ENCODE data around the gene GADD45G. TPM values are rescaled to one million over a fixed set of nuclear protein-coding genes. Genes with fewer than 3 reads are reported as not detected.

Gene GADD45G
- polyA plus RNA-seq, 2 donors: 13.5 to 19.8 TPM

- H3K4me1 ChIP-seq (ENCODE audit: control insufficient read depth in 2 of 2, insufficient read depth in 2 of 2, low read length in 1 of 2): peaks cover 16 to 21% of the 10 kb centered on the region in 2 donors
- H3K36me3 ChIP-seq (ENCODE audit: control insufficient read depth in 2 of 2, insufficient read depth in 2 of 2, low read length in 1 of 2): no peaks in the 10 kb centered on the region
- no peaks in the 10 kb centered on the region for H3K27me3 ChIP-seq (ENCODE audit: control insufficient read depth in 1 of 2, insufficient read depth in 2 of 2, low read length in 2 of 2)
- WGBS, 2 donors: 57 to 79% methylated on average over 5 of the region's 5 CpGs
- no peak overlapping the region for H3K4me3 ChIP-seq (ENCODE audit: low read depth in 1 of 2, low read length in 2 of 2)
- H3K27ac ChIP-seq (ENCODE audit: low read depth in 2 of 2, low read length in 1 of 2): no peak overlapping the region
- no peaks in the 10 kb centered on the region for H3K9me3 ChIP-seq (ENCODE audit: control insufficient read depth in 2 of 2, insufficient read depth in 1 of 2, low read depth in 1 of 2, low read length in 1 of 2)
Observed at GRCh38 chr9:89635816-89636215, 31.0 kb downstream of the GADD45G start.

- 84 to 92% methylated on average over 6 of the region's 6 CpGs for WGBS, 2 donors
Observed at GRCh38 chr9:89637787-89638186, 33.0 kb downstream of the GADD45G start.

GRCh38 chr9:89638359-89638758 lies 33.5 kb downstream of the GADD45G start:
- no peak overlapping the region for H3K4me3 ChIP-seq (ENCODE audit: low read depth in 1 of 2, low read length in 2 of 2)
- no peaks in the 10 kb centered on the region for H3K9me3 ChIP-seq (ENCODE audit: control insufficient read depth in 2 of 2, insufficient read depth in 1 of 2, low read depth in 1 of 2, low read length in 1 of 2)
- H3K4me1 ChIP-seq (ENCODE audit: control insufficient read depth in 2 of 2, insufficient read depth in 2 of 2, low read length in 1 of 2): peaks cover 16 to 21% of the 10 kb centered on the region in 2 donors
- no peak overlapping the region for H3K27ac ChIP-seq (ENCODE audit: low read depth in 2 of 2, low read length in 1 of 2)
- H3K36me3 ChIP-seq (ENCODE audit: control insufficient read depth in 2 of 2, insufficient read depth in 2 of 2, low read length in 1 of 2): no peaks in the 10 kb centered on the region
- WGBS, 2 donors: 79 to 80% methylated on average over 5 of the region's 5 CpGs
- no peaks in the 10 kb centered on the region for H3K27me3 ChIP-seq (ENCODE audit: control insufficient read depth in 1 of 2, insufficient read depth in 2 of 2, low read length in 2 of 2)

More at GRCh38 chr9:89637787-89638186, 33.0 kb downstream of the GADD45G start:
- Histone ChIP-seq H3K4me1 (ENCODE audit: control insufficient read depth in 2 of 2, insufficient read depth in 2 of 2, low read length in 1 of 2) (peaks cover 16 to 21% of the 10 kb centered on the region in 2 donors), H3K36me3 (ENCODE audit: control insufficient read depth in 2 of 2, insufficient read depth in 2 of 2, low read length in 1 of 2) (no peaks in the 10 kb centered on the region), H3K9me3 (ENCODE audit: control insufficient read depth in 2 of 2, insufficient read depth in 1 of 2, low read depth in 1 of 2, low read length in 1 of 2) (no peaks in the 10 kb centered on the region), H3K27me3 (ENCODE audit: control insufficient read depth in 1 of 2, insufficient read depth in 2 of 2, low read length in 2 of 2) (no peaks in the 10 kb centered on the region), H3K27ac (ENCODE audit: low read depth in 2 of 2, low read length in 1 of 2) (no peak overlapping the region), H3K4me3 (ENCODE audit: low read depth in 1 of 2, low read length in 2 of 2) (no peak overlapping the region)

GRCh38 chr9:89638893-89639292 lies 34.1 kb downstream of the GADD45G start:
- Histone ChIP-seq H3K27me3 (ENCODE audit: control insufficient read depth in 1 of 2, insufficient read depth in 2 of 2, low read length in 2 of 2) (no peaks in the 10 kb centered on the region), H3K4me3 (ENCODE audit: low read depth in 1 of 2, low read length in 2 of 2) (no peak overlapping the region), H3K36me3 (ENCODE audit: control insufficient read depth in 2 of 2, insufficient read depth in 2 of 2, low read length in 1 of 2) (no peaks in the 10 kb centered on the region), H3K27ac (ENCODE audit: low read depth in 2 of 2, low read length in 1 of 2) (peak overlapping the region; percentile 61 to 78), H3K9me3 (ENCODE audit: control insufficient read depth in 2 of 2, insufficient read depth in 1 of 2, low read depth in 1 of 2, low read length in 1 of 2) (no peaks in the 10 kb centered on the region), H3K4me1 (ENCODE audit: control insufficient read depth in 2 of 2, insufficient read depth in 2 of 2, low read length in 1 of 2) (peaks cover 16 to 21% of the 10 kb centered on the region in 2 donors)
- WGBS, 2 donors: 84 to 87% methylated on average over 5 of the region's 5 CpGs

GRCh38 chr9:89639367-89639795 lies 34.6 kb downstream of the GADD45G start:
- peaks cover 16 to 21% of the 10 kb centered on the region in 2 donors for H3K4me1 ChIP-seq (ENCODE audit: control insufficient read depth in 2 of 2, insufficient read depth in 2 of 2, low read length in 1 of 2)
- no peak overlapping the region for H3K4me3 ChIP-seq (ENCODE audit: low read depth in 1 of 2, low read length in 2 of 2)
- no peaks in the 10 kb centered on the region for H3K27me3 ChIP-seq (ENCODE audit: control insufficient read depth in 1 of 2, insufficient read depth in 2 of 2, low read length in 2 of 2)
- WGBS, 2 donors: 30 to 48% methylated on average over 13 of the region's 13 CpGs
- peak overlapping the region; percentile 61 to 78 for H3K27ac ChIP-seq (ENCODE audit: low read depth in 2 of 2, low read length in 1 of 2)
- no peaks in the 10 kb centered on the region for H3K9me3 ChIP-seq (ENCODE audit: control insufficient read depth in 2 of 2, insufficient read depth in 1 of 2, low read depth in 1 of 2, low read length in 1 of 2)
- H3K36me3 ChIP-seq (ENCODE audit: control insufficient read depth in 2 of 2, insufficient read depth in 2 of 2, low read length in 1 of 2): no peaks in the 10 kb centered on the region

- Histone ChIP-seq H3K4me3 (ENCODE audit: low read depth in 1 of 2, low read length in 2 of 2) (no peak overlapping the region), H3K27ac (ENCODE audit: low read depth in 2 of 2, low read length in 1 of 2) (peak overlapping the region; percentile 45 to 78), H3K36me3 (ENCODE audit: control insufficient read depth in 2 of 2, insufficient read depth in 2 of 2, low read length in 1 of 2) (no peaks in the 10 kb centered on the region), H3K27me3 (ENCODE audit: control insufficient read depth in 1 of 2, insufficient read depth in 2 of 2, low read length in 2 of 2) (no peaks in the 10 kb centered on the region), H3K4me1 (ENCODE audit: control insufficient read depth in 2 of 2, insufficient read depth in 2 of 2, low read length in 1 of 2) (peaks cover 14 to 21% of the 10 kb centered on the region in 2 donors), H3K9me3 (ENCODE audit: control insufficient read depth in 2 of 2, insufficient read depth in 1 of 2, low read depth in 1 of 2, low read length in 1 of 2) (no peaks in the 10 kb centered on the region)
- WGBS, 2 donors: 80 to 96% methylated on average over 5 of the region's 5 CpGs
Observed at GRCh38 chr9:89639961-89640360, 35.1 kb downstream of the GADD45G start.

GRCh38 chr9:89640361-89640760 lies 35.5 kb downstream of the GADD45G start:
- Histone ChIP-seq H3K4me1 (ENCODE audit: control insufficient read depth in 2 of 2, insufficient read depth in 2 of 2, low read length in 1 of 2) (peaks cover 11 to 19% of the 10 kb centered on the region in 2 donors), H3K4me3 (ENCODE audit: low read depth in 1 of 2, low read length in 2 of 2) (no peak overlapping the region), H3K36me3 (ENCODE audit: control insufficient read depth in 2 of 2, insufficient read depth in 2 of 2, low read length in 1 of 2) (no peaks in the 10 kb centered on the region), H3K27ac (ENCODE audit: low read depth in 2 of 2, low read length in 1 of 2) (peak overlapping the region; percentile 45 to 78), H3K27me3 (ENCODE audit: control insufficient read depth in 1 of 2, insufficient read depth in 2 of 2, low read length in 2 of 2) (no peaks in the 10 kb centered on the region), H3K9me3 (ENCODE audit: control insufficient read depth in 2 of 2, insufficient read depth in 1 of 2, low read depth in 1 of 2, low read length in 1 of 2) (no peaks in the 10 kb centered on the region)
- 82 to 88% methylated on average over 11 of the region's 11 CpGs for WGBS, 2 donors

GRCh38 chr9:89640801-89641200 lies 36.0 kb downstream of the GADD45G start:
- no peak overlapping the region for H3K27ac ChIP-seq (ENCODE audit: low read depth in 2 of 2, low read length in 1 of 2)
- H3K27me3 ChIP-seq (ENCODE audit: control insufficient read depth in 1 of 2, insufficient read depth in 2 of 2, low read length in 2 of 2): no peaks in the 10 kb centered on the region
- H3K4me1 ChIP-seq (ENCODE audit: control insufficient read depth in 2 of 2, insufficient read depth in 2 of 2, low read length in 1 of 2): peaks cover 7 to 14% of the 10 kb centered on the region in 2 donors
- no peaks in the 10 kb centered on the region for H3K9me3 ChIP-seq (ENCODE audit: control insufficient read depth in 2 of 2, insufficient read depth in 1 of 2, low read depth in 1 of 2, low read length in 1 of 2)
- no peaks in the 10 kb centered on the region for H3K36me3 ChIP-seq (ENCODE audit: control insufficient read depth in 2 of 2, insufficient read depth in 2 of 2, low read length in 1 of 2)
- 91 to 92% methylated on average over 8 of the region's 8 CpGs for WGBS, 2 donors
- no peak overlapping the region for H3K4me3 ChIP-seq (ENCODE audit: low read depth in 1 of 2, low read length in 2 of 2)

- Histone ChIP-seq H3K27ac (ENCODE audit: low read depth in 2 of 2, low read length in 1 of 2) (no peak overlapping the region), H3K27me3 (ENCODE audit: control insufficient read depth in 1 of 2, insufficient read depth in 2 of 2, low read length in 2 of 2) (no peaks in the 10 kb centered on the region), H3K4me1 (ENCODE audit: control insufficient read depth in 2 of 2, insufficient read depth in 2 of 2, low read length in 1 of 2) (peaks cover 6 to 13% of the 10 kb centered on the region in 2 donors), H3K4me3 (ENCODE audit: low read depth in 1 of 2, low read length in 2 of 2) (no peak overlapping the region), H3K9me3 (ENCODE audit: control insufficient read depth in 2 of 2, insufficient read depth in 1 of 2, low read depth in 1 of 2, low read length in 1 of 2) (no peaks in the 10 kb centered on the region), H3K36me3 (ENCODE audit: control insufficient read depth in 2 of 2, insufficient read depth in 2 of 2, low read length in 1 of 2) (no peaks in the 10 kb centered on the region)
- WGBS, 2 donors: 90 to 94% methylated on average over 4 of the region's 4 CpGs
Observed at GRCh38 chr9:89641980-89642379, 37.2 kb downstream of the GADD45G start.

GRCh38 chr9:89642789-89643188 lies 38.0 kb downstream of the GADD45G start:
- Histone ChIP-seq H3K4me1 (ENCODE audit: control insufficient read depth in 2 of 2, insufficient read depth in 2 of 2, low read length in 1 of 2) (peaks cover 6 to 11% of the 10 kb centered on the region in 2 donors), H3K27ac (ENCODE audit: low read depth in 2 of 2, low read length in 1 of 2) (no peak overlapping the region), H3K36me3 (ENCODE audit: control insufficient read depth in 2 of 2, insufficient read depth in 2 of 2, low read length in 1 of 2) (no peaks in the 10 kb centered on the region), H3K27me3 (ENCODE audit: control insufficient read depth in 1 of 2, insufficient read depth in 2 of 2, low read length in 2 of 2) (no peaks in the 10 kb centered on the region), H3K4me3 (ENCODE audit: low read depth in 1 of 2, low read length in 2 of 2) (no peak overlapping the region), H3K9me3 (ENCODE audit: control insufficient read depth in 2 of 2, insufficient read depth in 1 of 2, low read depth in 1 of 2, low read length in 1 of 2) (no peaks in the 10 kb centered on the region)
- WGBS, 2 donors: 89 to 91% methylated on average over 6 of the region's 6 CpGs
